Cardiac fibroblast (primary cell): Measurements from ENCODE around the gene C16orf78.

Source experiments
- DNase-seq, 2 donors: peaks; one replicate each; pipeline versions ENCODE4 v3.0.0 to v3.0.0-alpha.2; 2010; ENCODE audit warnings: low read depth in 2 of 2
- H3K4me3 ChIP-seq, 2 donors: replicated peaks in 1 of 2; 1 replicate in 1 of 2; 2 replicates in 1 of 2; pipeline ENCODE4 v1.5.1; 2011; ENCODE audit warnings: low read depth in 2 of 2, low read length in 2 of 2, mild to moderate bottlenecking in 2 of 2, moderate library complexity in 1 of 2
- TF ChIP-seq, protein P1 (sequence below): IDR thresholded peaks from one replicate; pipeline ENCODE4 v1.5.1; 2011; ENCODE audit warnings: low read depth, mild to moderate bottlenecking, low read length, inconsistent platforms

C16orf78 gene

DNA sequence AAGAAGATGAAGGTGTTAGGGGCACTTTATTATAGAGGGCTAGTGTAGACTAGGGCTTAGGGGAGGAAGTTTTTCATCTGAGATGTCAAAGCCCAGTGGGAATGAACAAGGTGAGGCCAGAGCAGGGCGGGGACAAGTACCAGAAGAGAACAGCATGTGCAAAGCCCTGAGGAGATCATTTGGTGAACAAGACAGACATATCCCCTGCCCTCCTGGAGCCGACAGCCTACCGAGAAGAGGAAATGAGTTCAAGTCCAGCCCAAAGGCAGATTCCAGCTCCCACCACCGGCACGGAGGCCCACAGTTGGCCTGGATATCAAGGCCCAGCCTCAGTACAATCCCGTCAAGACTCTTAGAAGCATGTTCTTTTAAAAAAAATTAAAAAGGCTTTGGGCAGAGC lies 61.1 kb downstream of the C16orf78 start:
- no peak overlapping the region for H3K4me3 ChIP-seq
- TF ChIP-seq, protein P1, sequence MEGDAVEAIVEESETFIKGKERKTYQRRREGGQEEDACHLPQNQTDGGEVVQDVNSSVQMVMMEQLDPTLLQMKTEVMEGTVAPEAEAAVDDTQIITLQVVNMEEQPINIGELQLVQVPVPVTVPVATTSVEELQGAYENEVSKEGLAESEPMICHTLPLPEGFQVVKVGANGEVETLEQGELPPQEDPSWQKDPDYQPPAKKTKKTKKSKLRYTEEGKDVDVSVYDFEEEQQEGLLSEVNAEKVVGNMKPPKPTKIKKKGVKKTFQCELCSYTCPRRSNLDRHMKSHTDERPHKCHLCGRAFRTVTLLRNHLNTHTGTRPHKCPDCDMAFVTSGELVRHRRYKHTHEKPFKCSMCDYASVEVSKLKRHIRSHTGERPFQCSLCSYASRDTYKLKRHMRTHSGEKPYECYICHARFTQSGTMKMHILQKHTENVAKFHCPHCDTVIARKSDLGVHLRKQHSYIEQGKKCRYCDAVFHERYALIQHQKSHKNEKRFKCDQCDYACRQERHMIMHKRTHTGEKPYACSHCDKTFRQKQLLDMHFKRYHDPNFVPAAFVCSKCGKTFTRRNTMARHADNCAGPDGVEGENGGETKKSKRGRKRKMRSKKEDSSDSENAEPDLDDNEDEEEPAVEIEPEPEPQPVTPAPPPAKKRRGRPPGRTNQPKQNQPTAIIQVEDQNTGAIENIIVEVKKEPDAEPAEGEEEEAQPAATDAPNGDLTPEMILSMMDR, result no peak
- no peak for DNase-seq

DNA sequence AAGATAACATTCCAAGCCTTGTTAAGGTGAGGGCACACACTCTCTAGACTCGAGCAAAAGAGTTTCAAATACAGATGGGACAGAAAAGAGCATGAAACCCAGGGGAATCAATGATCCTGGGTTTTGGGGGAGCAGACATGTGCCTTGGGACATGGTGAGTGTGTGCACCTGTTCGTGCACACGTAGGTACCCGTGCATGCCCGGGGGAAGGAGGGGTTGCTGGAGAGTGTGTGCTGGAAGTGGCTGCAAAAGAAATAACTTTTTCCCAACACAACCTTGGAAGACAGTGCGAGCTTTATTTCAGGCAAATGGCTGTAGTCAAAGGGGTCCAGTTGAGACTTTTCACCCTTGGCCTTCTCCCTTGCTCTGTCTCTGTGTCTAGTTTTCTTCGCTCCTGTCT lies 62.6 kb downstream of the C16orf78 start:
- TF ChIP-seq, protein P1, result no peak
- DNase-seq, result no peak
- H3K4me3 ChIP-seq, result no peak overlapping the region

DNA sequence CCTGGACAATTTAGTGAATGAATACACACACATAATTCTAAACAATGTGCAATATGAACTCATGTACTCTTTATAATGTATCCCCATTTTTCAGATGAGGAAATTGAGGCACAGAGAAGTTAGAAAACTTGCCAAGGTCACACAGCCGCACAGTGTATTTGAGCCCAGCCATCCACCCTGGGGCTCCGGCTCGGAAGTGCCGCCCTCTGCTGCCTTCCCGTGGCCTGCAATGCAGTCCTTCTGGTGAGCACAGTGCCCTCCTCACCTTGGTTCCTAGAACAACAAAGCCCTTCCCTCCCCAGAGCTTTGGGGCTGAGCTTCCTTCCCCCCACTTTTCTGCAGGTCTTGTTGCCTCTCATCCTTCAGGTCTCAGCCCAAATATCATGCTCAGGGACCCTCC lies 63.7 kb downstream of the C16orf78 start:
- TF ChIP-seq, protein P1, result no peak
- DNase-seq, result no peak
- no peak overlapping the region for H3K4me3 ChIP-seq

DNA sequence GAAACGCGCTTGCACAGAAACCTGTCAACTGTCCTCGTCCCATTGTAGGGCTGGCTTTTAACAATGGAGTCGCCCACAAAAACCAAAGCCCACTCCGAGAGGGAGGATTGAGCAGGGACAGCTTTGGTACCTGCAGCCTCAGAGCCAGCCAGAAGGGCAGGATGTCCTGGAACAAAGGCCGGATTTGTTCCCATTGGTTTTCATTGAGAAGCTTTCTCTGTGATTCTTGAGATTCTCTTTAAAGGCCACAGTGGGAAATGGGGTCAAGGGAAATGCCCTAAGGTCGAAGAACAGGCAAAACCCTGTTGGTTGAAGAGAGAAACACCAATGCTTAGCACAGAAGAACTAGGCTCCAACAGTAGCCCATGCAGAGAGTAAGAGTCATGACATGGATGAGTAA lies 65.4 kb downstream of the C16orf78 start:
- H3K4me3 ChIP-seq, result no peak overlapping the region
- TF ChIP-seq, protein P1, result no peak
- no peak for DNase-seq

DNA sequence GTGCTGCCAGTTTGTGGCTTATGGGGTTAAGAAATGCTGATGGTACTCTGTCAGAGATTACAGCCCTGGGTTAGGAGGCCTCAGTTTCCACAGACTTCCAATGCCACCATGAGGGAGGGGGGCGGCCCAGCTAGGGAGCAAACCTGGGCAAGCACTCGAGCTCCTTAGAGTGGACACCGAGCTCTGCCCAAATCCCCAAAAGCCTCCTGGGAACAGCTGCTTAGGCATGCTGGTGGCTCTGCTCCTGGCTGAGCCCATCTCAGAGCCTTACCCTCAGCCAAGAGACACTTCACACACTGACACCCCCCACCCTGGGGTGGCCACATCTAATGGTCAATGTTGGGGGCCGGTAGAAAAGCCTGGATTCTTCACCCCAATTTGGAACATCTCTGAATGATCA lies 66.1 kb downstream of the C16orf78 start:
- TF ChIP-seq, protein P1, result no peak
- H3K4me3 ChIP-seq, result no peak overlapping the region
- DNase-seq, result no peak

DNA sequence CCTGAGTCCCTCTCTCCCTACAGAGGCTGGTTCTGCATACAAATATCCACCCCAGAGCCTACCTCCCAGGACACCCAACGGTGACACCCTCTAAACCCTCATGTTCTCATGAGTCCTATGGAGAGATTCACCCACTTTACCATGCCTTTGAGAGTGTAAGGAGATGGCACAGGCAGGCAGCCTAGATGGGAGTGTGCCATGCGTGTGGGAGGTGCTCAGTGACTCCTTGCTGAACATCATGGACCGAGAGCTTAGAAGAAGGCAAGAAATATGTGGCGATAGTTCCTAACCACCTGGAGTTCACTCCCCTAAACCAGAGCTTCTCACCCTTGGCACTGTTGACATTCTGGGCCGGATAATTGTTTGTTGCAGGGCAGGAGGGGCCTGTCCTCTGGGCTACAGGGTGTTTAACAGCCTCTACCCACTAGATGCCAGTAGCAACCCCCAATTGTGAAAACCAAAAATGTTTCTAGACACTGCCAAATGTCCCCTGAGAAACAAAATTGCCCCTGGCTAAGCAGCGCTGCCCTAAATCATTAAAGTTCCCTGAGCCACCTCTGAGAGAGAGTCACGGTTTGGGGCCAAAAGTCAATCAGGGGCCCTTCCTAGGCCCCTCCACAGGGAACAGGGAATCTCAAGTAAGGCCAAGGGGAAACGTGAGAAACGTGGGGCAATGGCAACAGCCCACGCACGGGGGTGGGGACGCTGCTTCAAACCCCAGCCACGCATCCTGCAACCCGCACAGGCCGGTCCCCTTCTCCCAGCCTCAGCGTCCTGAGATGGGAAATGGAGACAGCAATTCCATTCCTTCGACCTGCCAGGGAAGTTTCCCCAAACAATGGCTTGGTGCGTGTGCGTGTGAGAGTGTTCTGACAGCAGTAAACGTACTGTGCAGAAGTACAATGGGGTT lies 66.8 kb downstream of the C16orf78 start:
- H3K4me3 ChIP-seq, result no peak overlapping the region
- TF ChIP-seq, protein P1, result no peak
- DNase-seq, result no peak

DNA sequence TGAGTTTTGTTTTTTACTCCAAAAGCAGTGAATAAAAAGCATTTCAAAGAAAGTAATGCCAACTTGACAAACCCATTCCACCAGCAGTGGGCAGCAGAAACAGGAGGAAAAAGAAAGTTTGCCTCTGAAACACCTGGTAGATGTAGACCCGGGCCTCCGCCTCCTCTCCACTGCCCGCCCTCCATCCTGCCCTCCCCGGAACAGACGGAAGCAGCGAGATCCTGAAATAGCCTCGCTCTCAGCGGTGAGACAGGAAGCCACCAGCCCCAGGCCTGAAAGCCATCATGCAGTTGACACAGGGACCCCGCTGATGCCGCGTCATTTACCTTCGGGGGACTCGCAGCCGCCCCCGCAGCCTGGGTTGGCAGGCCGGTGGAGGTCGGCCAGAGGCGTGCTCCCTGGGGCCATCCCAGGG lies 67.8 kb downstream of the C16orf78 start:
- DNase-seq, result peak; percentile 6 to 8

More for the DNA sequence above, 67.8 kb downstream of the C16orf78 start:
- TF ChIP-seq, protein P1, result no peak
- H3K4me3 ChIP-seq, result no peak overlapping the region
